Activated CD4-positive, CD25-positive, alpha-beta regulatory T cell (primary cell): Measurements from ENCODE around the gene MIEF2.

Source experiments
- DNase-seq, 4 experiments: peaks; one replicate each; lab custom pipeline; 2025; lab: John Stamatoyannopoulos, UW

Gene MIEF2

DNA sequence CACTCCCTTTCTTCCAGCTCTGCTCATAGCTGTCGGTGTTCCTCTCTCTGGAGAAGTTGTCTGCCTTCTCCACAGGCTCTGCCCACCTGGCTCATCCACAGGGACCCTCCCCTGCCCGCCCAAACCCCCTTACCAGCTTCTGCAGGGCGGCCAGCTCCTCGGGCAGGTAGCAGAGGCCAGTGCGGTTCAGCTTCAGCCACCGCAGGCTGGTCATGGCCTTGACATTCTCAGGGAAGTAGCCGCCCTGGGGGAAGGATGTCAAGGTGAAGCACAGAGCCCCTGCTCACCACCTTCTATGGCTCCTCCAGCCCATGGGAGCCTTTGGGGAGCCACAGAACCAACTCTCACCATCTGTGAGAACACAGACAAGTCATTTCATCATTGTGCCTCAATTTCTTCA, 3.7 kb upstream of the MIEF2 start:
- DNase-seq = no peak

DNA sequence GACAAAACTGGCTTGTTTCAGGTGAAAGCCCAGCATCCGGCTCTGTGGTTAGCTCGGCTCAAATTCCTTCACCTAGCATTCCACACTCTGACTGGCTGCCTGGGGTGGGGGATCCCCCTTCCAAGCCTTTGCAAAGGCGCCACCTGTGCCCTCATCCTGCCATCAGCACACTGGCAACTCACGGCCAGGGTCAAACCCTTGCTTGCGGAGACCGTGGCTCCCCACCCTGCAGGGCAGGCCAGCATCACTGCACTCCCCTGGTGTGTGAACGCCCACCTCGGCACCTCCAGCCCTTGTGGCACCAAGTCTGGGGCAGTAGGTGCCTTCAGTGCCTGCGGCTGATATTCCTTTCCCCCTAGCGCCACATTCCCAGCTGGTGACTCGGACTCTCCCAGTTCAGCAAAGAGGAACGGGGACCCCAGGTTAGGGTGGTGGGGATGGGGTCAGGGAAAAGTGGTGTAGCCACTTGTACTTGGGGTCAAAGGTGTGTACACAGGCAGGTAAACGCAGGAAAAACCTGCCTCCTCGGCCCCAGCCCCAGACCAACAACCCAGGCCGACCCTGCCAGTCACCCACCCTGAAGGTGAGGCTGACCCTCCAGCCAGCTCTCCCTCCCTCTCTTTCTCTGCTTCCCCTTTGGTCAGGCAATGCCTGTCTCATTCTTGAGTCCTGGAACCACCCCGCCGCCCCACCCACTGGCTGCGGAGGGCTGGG, 3.0 kb upstream of the MIEF2 start:
- no peak for DNase-seq

DNA sequence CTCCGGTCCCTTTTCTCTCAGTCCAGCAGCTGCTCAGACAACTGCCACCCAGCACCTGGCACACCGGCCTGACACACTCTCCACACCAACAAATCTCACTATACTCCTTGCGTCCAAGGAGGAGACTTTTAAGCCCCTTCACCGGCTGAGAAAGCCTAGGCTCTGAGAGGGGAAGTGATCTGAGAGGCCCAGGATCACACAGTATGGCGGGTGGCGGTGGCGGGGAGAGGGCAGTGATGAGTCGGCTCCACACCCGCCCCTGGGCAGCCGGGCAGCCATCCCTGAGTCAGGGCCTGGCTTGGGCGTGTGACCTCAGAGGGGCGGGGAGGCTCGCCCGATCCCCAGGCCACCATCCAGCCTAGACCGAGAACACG, 2.5 kb upstream of the MIEF2 start:
- peak in 2 of 4 experiments; percentile 17 to 23 for DNase-seq

DNA sequence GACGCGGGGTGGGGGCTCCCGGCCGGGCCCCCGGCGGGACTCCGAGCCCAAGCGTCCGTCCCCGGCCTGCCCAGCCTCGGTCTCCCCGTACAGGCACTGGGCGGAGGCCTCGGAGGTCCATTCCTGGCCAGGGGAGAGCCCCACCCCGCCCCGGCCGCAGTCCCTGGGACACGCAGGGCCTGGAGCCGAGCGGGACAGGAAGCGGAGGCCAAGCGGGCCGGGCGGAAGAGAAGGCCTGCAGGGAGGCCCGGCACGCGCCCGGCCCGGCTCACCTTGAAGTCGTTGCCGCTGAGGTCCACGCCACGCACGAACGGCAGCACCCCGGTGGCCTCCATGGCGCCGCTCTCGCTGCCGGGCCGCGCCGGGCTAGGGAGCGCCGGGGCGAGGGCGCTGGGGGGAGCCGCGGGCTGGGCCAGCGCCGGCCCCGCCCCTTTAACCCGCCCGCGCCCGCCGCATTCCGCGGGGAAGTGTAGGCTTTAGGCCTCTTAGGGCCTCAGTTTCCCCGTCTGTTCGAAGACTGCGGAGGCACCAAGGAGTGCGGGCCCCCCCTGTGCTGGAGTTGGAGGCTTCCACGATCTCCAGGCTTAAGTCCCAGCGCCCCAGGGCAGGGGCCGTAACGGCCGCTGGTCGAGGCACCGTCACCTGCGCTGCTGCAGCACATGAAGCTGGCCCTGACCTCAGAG, 2.0 kb upstream of the MIEF2 start, which contains the start of gene FLII:
FLII (minus strand) TSS at position 383 of the 683 bp plus-strand sequence; CDS start at position 335, 48 bp downstream.
- peak; percentile 27 to 45 (median 28) for DNase-seq

DNA sequence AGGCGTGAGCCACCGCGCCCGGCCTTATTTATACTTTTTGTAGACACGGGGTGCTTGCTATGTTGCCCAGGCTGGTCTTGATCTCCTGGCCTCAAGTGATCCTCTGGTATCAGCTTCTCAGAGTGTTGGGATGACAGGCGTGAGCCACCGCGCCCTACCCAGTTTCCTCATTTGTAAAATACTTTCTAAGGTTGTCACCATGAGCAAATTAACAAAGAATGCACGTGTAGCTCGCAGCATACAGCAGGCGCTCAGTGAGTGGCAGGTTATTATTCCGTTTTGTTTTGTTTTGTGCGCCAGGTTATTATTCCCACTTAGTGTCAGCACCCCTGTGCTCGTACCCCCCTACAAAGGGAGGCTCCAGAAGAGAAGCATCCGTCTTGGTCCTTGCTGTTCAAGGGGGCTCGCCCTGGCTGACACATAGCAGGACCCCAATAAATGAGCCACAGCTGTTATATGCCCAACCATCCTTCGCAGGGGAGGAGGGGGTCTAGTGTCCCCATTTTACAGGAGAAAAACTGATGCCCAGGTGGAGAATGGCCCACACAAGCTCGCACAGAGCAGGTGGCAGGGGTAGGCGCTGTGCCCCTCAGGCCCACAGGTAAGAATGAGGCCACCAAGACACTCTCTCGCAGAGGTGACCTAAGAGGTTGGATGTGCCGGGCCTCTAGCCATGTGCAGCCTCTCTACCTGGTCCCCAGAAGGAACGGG, 686 bp upstream of the MIEF2 start:
- no peak for DNase-seq

DNA sequence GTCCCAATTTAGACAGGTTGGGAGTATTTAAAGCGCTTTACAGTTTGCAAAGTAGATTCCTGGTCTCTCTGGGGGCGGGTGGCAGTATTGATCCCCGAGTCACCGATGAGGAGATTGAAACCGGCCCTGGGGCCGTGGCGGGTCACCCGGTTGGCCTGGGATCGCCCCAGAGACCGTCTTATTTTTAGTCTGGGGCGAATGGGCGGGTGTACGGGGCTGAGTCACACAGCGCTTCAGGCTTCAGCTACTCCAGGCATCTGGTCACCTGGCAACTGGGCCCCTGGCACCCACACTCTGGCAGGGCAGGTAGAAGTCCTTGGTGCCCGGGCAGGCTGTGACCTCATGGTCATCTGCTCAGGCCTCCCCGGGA, 669 bp downstream of the MIEF2 start:
- DNase-seq = no peak

DNA sequence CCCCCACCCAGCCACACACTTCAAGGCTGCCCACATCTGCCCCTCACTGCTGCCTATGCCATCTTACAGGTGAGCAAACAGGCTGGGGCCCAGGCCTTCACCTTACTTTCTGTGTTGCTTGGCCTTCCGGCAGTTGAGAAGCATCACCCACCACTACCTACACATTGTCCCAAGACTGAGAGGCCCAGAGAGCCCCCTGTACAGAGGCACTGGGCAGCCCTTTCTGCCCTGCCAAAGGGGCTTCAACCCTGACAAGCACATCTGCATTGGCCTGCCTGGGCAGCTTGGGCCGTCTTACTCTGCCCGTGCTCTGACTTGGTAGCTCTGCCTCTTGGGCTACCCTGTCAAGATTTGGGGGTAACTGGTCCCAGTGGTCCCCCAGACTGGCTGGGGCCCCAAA, 1.2 kb downstream of the MIEF2 start:
- DNase-seq = no peak

DNA sequence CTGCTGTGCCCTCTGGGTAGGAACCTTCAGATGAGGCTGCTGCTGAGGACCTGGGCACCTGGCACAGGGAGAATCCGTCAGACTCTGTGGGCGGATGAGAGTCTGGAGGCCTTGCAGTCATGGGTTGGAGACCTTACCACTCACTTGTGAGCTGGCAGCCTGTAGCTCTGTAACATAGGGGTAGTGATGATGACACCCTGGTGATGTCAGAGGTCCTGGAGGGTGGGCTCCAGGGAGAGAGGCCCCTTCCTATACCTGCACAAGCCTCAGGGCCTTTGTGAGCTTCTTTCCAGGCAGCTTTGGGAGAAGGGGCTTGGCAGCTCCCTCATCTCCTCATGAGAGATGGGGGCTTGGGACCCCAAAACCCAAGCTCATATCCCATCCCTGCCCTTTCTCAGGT, 1.6 kb downstream of the MIEF2 start:
- no peak for DNase-seq

DNA sequence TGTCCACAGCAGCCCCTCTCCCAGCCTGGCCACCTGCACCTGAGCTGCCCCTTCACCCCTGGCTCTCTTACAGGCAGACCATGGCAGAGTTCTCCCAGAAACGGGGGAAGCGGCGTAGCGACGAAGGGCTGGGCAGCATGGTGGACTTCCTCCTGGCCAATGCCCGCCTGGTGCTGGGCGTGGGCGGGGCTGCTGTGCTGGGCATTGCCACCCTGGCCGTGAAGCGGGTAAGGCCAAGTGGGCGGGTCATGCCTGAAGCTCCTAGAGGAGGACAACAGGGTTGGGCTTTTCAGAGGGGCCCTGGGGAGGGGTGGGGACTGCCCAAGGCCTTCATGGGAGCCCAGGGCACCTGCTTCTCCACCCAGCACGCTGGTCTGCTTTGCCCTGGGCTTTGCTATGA, 2.2 kb downstream of the MIEF2 start:
- no peak for DNase-seq

DNA sequence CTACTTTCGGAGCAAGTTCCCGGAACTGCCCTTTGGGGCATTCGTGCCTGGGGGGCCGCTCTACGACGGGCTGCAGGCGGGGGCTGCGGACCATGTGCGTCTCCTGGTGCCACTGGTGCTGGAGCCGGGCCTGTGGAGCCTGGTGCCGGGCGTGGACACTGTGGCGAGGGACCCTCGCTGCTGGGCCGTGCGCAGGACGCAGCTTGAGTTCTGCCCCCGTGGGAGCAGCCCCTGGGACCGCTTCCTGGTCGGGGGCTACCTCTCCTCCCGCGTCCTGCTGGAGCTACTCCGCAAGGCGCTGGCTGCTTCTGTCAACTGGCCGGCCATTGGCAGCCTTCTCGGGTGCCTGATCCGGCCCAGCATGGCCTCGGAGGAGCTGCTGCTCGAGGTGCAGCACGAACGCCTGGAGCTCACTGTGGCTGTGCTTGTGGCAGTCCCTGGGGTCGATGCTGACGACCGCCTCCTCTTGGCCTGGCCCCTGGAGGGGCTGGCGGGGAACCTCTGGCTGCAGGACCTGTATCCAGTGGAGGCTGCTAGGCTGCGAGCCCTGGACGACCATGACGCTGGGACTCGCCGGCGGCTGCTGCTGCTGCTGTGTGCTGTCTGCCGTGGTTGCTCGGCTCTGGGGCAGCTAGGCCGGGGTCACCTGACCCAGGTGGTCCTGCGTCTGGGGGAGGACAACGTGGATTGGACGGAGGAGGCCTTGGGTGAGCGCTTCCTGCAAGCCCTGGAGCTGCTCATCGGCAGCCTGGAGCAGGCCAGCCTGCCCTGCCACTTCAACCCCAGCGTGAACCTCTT, 3.6 kb downstream of the MIEF2 start:
- no peak for DNase-seq

DNA sequence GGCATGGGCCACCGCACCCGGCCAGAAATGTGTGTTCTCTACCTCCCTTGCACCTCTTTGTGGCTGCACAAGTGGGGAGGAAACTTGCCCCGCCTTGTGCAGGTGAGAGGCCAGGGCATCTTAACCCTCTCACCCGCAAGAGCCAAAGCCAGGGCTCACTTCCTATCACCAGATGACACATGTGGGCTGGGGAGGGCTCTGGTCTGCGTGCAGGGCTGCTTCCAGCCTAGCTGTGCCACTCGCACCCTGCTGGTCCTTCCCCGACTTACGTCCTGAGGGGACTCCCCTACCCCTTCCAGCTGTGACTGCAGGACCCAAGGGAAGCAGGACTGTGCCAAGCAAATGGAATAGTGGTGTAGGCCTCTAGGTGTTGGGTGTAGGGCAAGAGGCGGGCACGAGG, 6.9 kb downstream of the MIEF2 start:
- DNase-seq = no peak

DNA sequence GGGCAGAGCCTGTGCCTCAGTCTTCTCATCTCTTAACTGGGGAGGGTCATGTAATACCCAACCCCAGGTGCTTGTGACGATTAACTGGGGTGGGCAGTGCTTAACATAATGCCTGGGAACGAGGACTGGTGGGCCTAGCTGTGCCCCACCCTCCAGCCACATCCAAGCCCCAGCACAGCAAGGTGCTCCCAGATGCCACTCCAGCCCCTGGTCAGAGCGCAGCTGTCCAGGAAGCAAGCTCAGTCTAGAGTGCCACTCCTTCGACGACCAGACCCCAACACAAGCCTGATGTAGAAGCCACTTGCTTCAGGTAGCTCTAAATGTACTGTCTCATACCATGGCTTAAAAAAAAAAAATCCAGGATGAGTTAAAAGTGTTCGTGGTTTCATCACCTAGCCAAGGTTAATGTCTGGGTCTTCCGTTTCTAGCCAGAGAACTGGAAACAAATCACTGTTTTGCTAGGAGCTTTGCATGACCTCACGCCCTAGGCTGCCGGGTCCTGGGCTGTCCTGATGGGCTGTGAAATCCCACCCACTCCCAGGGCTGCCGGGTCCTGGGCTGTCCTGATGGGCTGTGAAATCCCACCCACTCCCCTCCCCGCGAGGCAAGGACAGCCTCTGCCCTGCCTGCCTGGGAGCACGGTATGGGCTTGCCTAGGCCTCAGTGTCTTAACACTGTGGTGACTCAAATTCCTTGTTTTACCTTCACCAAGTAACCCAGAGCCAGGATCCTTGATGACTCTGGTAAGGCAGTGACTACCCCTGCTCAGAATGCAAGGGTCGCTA, 7.7 kb downstream of the MIEF2 start:
- DNase-seq = no peak

DNA sequence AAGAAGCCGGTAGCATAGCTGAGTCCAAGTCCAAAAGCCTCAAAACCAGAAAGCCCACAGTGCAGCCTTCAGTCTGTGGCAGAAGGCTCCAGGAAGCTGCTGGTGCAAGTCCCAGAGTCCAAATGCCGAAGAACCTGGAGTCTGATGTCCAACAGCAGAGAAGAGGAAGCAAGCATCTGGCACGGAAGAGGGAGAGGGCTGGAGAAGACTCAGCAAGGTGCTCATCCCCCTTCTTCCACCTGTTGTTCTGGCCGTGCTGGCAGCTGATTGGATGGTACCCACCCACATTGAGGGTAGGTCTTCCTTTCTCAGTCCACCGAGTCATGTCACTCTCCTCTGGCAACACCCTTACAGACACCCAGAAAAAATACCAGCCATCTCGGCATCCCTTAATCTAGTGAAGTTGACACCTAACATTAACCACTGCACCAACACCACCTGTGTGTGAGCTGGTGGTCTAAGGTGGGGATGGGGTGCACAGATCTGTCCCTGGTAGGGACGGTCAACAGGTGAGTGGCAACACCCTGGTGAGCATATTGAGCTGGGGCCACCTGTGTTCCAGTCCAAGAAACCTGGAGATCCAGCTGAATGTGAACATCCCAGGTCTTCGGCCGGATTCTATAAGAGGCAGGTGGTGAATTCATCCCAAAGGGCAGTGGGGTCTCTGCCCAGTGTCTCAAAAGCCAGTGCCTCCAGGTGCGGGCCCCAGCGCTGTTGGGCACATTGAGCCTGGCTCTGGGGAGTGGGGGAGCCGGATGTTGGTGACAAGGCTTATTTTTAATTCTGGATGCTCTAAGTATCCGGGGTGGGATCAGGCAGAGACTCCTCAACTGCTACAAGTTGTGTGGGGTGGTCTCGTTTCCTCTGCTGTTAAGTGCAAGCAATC, 9.8 kb downstream of the MIEF2 start:
- DNase-seq = no peak

DNA sequence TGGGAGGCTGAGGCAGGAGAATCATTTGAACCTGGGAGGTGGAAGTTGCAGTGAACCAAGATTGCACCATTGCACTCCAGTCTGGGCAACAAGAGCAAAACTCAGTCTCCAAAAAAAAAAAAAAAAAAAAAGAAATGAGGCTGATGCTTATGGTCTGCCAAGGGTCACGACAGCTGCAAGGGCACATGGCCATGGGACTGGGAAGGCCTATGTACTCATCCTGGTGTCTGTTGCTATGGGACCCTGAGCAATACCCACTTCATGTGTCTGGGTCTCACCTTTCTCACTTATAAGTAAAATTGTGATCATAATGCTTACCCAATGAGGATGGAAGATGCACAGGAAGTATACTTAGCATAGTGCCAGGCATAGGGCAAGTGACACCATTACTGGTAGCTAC, 16.6 kb downstream of the MIEF2 start:
- DNase-seq = no peak

DNA sequence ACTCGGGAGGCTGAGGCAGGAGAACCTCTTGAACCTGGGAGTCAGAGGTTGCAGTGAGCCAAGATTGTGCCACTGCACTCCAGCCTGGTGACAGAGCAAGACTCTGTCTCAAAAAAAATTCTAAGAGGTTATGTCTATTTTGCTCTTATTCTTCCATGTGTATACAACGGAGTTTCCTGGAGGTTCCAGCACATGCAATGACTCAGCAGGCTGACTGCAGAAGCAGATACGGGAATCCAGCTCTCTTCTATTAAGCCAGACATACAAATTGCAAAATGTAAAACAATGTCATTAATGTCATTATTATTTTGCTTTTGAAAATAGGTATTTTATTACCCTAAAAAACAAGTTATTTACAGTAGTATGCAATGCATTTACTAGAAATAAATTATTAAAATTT, 18.4 kb downstream of the MIEF2 start:
- no peak for DNase-seq

DNA sequence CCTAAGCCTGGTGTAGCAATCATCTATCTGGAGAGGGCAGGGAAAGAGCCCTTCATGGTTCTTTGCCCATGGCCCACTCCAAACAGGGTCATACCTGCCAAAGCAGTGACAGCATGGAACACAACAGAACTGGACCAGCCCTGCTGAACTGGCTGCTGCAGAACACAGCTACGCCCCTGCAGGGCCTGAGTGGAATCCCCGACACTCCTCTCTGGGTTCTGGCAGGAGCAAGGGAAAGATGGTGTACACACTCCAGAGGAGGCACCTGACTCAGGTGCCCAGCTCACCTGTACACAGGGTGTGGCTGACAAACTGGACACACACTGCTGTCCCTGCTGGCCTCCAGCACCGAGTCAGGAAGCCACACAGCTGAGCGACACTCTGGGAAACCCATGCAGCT, 19.8 kb downstream of the MIEF2 start:
- no peak for DNase-seq

DNA sequence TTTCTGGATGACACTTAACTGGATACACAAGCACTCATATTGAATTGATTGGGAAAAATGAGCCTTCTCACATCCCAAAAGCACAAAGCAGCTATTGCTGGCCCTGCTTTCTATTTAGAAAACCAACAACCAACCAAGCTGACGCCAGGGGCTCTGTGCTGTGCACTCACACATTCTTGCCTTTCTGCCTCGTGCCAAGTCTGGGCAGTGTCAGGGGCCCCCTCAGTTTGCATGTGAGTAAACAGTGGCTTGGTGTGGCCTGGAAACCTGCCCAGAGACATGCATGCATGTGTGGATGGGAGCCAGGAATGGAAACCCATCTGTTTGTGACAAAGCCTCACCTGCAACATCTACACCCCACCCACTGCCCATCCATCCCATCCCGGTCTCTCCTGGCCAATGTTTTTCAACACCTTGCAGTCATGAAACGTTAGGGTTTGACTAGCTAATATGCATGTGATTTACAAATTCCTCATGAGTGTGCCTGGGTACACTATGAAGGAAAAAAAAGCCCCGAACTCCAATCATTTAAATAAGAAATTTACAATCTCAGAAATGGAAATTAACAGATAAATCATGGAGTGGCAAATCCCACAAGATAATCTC, 20.4 kb downstream of the MIEF2 start:
- DNase-seq = no peak

DNA sequence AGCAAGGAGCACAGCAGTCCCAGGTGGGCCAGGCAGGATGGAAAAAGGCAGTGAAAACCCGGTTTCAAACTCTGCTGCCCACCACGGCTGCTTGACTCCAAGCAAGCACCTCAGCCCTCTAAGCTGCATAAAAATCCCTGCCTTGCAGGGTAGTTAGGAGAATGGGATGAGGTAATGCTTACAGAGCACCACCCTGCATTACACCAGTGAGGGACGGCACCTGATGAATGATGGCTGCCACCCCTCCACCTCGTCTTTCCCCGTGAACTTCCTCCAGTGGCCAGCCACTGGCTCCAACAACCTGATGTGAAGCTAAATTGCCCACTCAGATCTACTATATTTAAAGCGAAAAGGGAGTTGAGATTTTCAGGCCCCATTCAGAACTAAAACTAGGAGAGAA, 21.3 kb downstream of the MIEF2 start:
- no peak for DNase-seq

DNA sequence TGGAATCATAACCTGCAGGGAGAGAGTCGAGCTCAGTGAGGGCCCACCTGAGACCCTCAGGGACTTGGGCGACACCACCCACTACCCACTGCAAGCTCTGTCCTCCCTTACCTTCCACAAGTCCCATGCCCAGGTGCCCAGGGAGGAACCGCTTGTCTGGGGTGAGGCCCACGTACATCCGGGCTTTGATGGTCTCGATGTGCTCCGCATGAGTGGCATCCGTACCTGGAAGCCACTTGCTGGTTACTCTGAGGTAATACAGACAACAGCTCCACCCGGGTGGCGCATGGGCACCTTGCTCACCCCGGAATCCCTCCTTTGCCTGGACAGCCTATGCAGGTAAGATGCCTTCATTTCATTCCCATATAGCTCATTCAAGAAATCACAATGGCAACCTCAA, 24.8 kb downstream of the MIEF2 start:
- no peak for DNase-seq
